ENCODE data around the gene TBX2.

The TBX2 gene

GRCh38 chr17:61412143-61412859, 12.7 kb downstream of the TBX2 start:
- H3K4me2 ChIP-seq (ENCODE audit: low read length): peak overlapping the region; percentile 98
- H3K36me3 ChIP-seq (ENCODE audit: insufficient read depth, low read length): no peaks in the 10 kb centered on the region
- peaks cover 39% of the 10 kb centered on the region for H3K4me1 ChIP-seq (ENCODE audit: insufficient read depth, low read length, severe bottlenecking)
- peaks cover 7% of the 10 kb centered on the region; the same call in 1 of the 2 replicates for H3K27me3 ChIP-seq (ENCODE audit: insufficient read depth, low read length)
- no peaks in the 10 kb centered on the region for H4K20me1 ChIP-seq (ENCODE audit: insufficient read depth, low read length)
- no peak overlapping the region for H3K27ac ChIP-seq (ENCODE audit: low read depth, low read length, poor library complexity, severe bottlenecking)
- H3F3A ChIP-seq (ENCODE audit: insufficient read depth, low read length): no peaks in the 10 kb centered on the region
- H3K79me2 ChIP-seq (ENCODE audit: insufficient read depth, low read length): no peaks in the 10 kb centered on the region
- H2AFZ ChIP-seq (ENCODE audit: low read length): peak overlapping the region; percentile 56; the same call in 1 of the 2 replicates
- H3K9me2 ChIP-seq (ENCODE audit: low read depth, low read length): no peaks in the 10 kb centered on the region
- TF ChIP-seq, protein P1, sequence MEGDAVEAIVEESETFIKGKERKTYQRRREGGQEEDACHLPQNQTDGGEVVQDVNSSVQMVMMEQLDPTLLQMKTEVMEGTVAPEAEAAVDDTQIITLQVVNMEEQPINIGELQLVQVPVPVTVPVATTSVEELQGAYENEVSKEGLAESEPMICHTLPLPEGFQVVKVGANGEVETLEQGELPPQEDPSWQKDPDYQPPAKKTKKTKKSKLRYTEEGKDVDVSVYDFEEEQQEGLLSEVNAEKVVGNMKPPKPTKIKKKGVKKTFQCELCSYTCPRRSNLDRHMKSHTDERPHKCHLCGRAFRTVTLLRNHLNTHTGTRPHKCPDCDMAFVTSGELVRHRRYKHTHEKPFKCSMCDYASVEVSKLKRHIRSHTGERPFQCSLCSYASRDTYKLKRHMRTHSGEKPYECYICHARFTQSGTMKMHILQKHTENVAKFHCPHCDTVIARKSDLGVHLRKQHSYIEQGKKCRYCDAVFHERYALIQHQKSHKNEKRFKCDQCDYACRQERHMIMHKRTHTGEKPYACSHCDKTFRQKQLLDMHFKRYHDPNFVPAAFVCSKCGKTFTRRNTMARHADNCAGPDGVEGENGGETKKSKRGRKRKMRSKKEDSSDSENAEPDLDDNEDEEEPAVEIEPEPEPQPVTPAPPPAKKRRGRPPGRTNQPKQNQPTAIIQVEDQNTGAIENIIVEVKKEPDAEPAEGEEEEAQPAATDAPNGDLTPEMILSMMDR (IDR thresholded peaks at IDR 0.05; ENCODE audit: low read length): peak; percentile 93
- TF ChIP-seq EZH2 (IDR thresholded peaks at IDR 0.05; ENCODE audit: borderline replicate concordance, low read length): no peak
- H3K9me3 ChIP-seq (ENCODE audit: low read length): no peaks in the 10 kb centered on the region
- H3K9ac ChIP-seq (ENCODE audit: low read length): peak overlapping the region; percentile 56
- peak overlapping the region; percentile 66 for H3K4me3 ChIP-seq (ENCODE audit: low read depth, low read length, poor library complexity, severe bottlenecking)

DNA sequence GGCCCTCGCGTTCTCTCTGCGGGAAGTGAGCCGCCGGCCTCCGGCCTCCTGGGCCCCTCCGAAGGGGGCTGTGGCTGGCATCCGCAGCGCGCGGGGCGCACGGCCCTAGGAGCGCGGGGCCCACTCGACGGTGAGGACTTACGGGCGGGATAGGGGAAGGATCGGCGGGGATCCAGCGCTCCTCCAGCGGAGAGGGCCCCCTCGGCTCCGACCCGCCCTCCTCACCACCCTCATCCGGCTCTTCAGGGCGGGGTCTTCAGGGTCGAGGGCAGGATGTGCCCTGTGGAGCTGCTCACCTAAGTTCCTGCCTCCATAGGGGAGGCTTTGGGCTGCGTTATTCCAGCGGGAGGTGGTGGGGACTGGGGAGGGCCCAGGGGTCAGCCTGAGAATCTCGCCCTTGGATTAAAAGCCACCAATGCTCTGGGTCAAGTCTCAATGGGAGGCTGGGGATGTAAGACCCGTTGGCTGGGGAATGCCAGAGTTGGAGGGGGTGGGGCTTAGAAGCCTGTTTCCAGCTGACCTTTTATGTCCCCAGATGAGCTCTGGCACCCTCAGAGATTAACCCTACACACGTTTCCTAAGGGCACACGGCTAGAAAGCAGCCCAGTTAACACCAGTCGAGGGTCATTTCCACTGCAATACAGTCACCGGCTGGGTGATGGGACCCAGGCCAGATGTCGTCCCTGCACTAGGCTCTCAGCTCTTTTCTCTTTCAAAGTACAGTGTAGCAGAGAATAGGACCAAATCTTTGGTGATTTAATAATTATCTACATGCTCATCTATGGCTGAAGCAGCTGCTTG, 13.4 kb downstream of the TBX2 start:
- no peak overlapping the region for H3K27ac ChIP-seq (ENCODE audit: low read depth, low read length, poor library complexity, severe bottlenecking)
- peaks cover 39% of the 10 kb centered on the region for H3K4me1 ChIP-seq (ENCODE audit: insufficient read depth, low read length, severe bottlenecking)
- H3F3A ChIP-seq (ENCODE audit: insufficient read depth, low read length): no peaks in the 10 kb centered on the region
- no peaks in the 10 kb centered on the region for H3K79me2 ChIP-seq (ENCODE audit: insufficient read depth, low read length)
- H3K36me3 ChIP-seq (ENCODE audit: insufficient read depth, low read length): no peaks in the 10 kb centered on the region
- H4K20me1 ChIP-seq (ENCODE audit: insufficient read depth, low read length): no peaks in the 10 kb centered on the region
- H3K4me3 ChIP-seq (ENCODE audit: low read depth, low read length, poor library complexity, severe bottlenecking): peak overlapping the region; percentile 66
- H3K27me3 ChIP-seq (ENCODE audit: insufficient read depth, low read length): peaks cover 7% of the 10 kb centered on the region; the same call in 1 of the 2 replicates
- no peak overlapping the region for H2AFZ ChIP-seq (ENCODE audit: low read length)
- H3K4me2 ChIP-seq (ENCODE audit: low read length): peak overlapping the region; percentile 98; the same call in 1 of the 2 replicates
- H3K9me2 ChIP-seq (ENCODE audit: low read depth, low read length): no peaks in the 10 kb centered on the region
- no peak for TF ChIP-seq EZH2 (IDR thresholded peaks at IDR 0.05; ENCODE audit: borderline replicate concordance, low read length)
- TF ChIP-seq, protein P1 (IDR thresholded peaks at IDR 0.05; ENCODE audit: low read length): no peak
- no peak overlapping the region for H3K9ac ChIP-seq (ENCODE audit: low read length)
- no peaks in the 10 kb centered on the region for H3K9me3 ChIP-seq (ENCODE audit: low read length)

GRCh38 chr17:61413661-61414126, 14.1 kb downstream of the TBX2 start:
- Histone ChIP-seq H3K4me2 (ENCODE audit: low read length) (no peak overlapping the region), H3K79me2 (ENCODE audit: insufficient read depth, low read length) (no peaks in the 10 kb centered on the region), H3K27me3 (ENCODE audit: insufficient read depth, low read length) (peaks cover 7% of the 10 kb centered on the region; the same call in 1 of the 2 replicates), H3K36me3 (ENCODE audit: insufficient read depth, low read length) (no peaks in the 10 kb centered on the region), H3K4me3 (ENCODE audit: low read depth, low read length, poor library complexity, severe bottlenecking) (no peak overlapping the region), H3K9me3 (ENCODE audit: low read length) (no peaks in the 10 kb centered on the region), H2AFZ (ENCODE audit: low read length) (no peak overlapping the region), H3F3A (ENCODE audit: insufficient read depth, low read length) (no peaks in the 10 kb centered on the region), H4K20me1 (ENCODE audit: insufficient read depth, low read length) (no peaks in the 10 kb centered on the region), H3K9me2 (ENCODE audit: low read depth, low read length) (no peaks in the 10 kb centered on the region), H3K4me1 (ENCODE audit: insufficient read depth, low read length, severe bottlenecking) (peaks cover 37% of the 10 kb centered on the region), H3K9ac (ENCODE audit: low read length) (no peak overlapping the region), H3K27ac (ENCODE audit: low read depth, low read length, poor library complexity, severe bottlenecking) (no peak overlapping the region)
- no peak for TF ChIP-seq EZH2 (IDR thresholded peaks at IDR 0.05; ENCODE audit: borderline replicate concordance, low read length)
- TF ChIP-seq, protein P1 (IDR thresholded peaks at IDR 0.05; ENCODE audit: low read length): no peak

All from OCI-LY1 (cell line).